ENCODE results near the gene NRF1. TPM values are rescaled to one million over a fixed set of nuclear protein-coding genes. Genes with fewer than 3 reads are reported as not detected.

NRF1 gene
- total RNA-seq, 1 donor from 2014 or later = 3.1 TPM

DNA sequence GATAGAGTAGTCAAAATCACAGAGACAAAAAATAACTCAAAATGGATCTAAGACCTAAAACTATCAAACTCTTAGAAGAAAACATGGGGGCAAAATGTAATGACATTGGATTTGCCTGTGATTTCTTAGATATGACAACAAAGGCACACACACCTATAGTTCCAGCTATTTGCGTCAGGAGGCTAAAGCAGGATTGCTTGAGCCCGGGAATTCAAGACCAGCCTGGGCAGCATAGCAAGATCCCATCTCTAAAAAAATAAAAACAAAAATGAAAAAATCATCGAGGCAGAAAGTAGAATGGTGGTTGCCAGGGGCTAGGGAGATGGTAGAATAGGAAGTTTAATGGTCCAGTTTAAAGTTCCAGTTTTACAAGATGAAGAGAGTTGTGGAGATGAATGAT is 113.3 kb downstream of the NRF1 start:
- no peaks in the 10 kb centered on the region for H3K27me3 ChIP-seq
- H3K4me3 ChIP-seq = no peak overlapping the region
- no peak for DNase-seq (ENCODE audit: low spot score in 2 of 2)
- H3K9me3 ChIP-seq = no peaks in the 10 kb centered on the region
- no peaks in the 10 kb centered on the region for H3K4me1 ChIP-seq
- no peak overlapping the region for H3K27ac ChIP-seq
- peaks cover 17 to 63% of the 10 kb centered on the region in 2 donors for H3K36me3 ChIP-seq
- intact Hi-C loops (cut with DNase I) = no loop called here
- TF ChIP-seq, protein P1, sequence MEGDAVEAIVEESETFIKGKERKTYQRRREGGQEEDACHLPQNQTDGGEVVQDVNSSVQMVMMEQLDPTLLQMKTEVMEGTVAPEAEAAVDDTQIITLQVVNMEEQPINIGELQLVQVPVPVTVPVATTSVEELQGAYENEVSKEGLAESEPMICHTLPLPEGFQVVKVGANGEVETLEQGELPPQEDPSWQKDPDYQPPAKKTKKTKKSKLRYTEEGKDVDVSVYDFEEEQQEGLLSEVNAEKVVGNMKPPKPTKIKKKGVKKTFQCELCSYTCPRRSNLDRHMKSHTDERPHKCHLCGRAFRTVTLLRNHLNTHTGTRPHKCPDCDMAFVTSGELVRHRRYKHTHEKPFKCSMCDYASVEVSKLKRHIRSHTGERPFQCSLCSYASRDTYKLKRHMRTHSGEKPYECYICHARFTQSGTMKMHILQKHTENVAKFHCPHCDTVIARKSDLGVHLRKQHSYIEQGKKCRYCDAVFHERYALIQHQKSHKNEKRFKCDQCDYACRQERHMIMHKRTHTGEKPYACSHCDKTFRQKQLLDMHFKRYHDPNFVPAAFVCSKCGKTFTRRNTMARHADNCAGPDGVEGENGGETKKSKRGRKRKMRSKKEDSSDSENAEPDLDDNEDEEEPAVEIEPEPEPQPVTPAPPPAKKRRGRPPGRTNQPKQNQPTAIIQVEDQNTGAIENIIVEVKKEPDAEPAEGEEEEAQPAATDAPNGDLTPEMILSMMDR (IDR thresholded peaks at IDR 0.05) = no peak

- intact Hi-C loops (cut with DNase I) = no loop called here
- H3K27me3 ChIP-seq = no peaks in the 10 kb centered on the region
- H3K4me1 ChIP-seq = no peaks in the 10 kb centered on the region
- no peaks in the 10 kb centered on the region for H3K9me3 ChIP-seq
- peaks cover 34 to 79% of the 10 kb centered on the region in 2 donors for H3K36me3 ChIP-seq
- DNase-seq (ENCODE audit: low spot score in 2 of 2) = no peak
- TF ChIP-seq, protein P1 (IDR thresholded peaks at IDR 0.05) = no peak
- H3K27ac ChIP-seq = no peak overlapping the region
- H3K4me3 ChIP-seq = no peak overlapping the region
These were observed 117.5 kb downstream of the NRF1 start for GRCh38 chr7:129728875-129729467.

GRCh38 chr7:129729511-129729910 is 118.0 kb downstream of the NRF1 start:
- no peak overlapping the region for H3K4me3 ChIP-seq
- H3K4me1 ChIP-seq = no peaks in the 10 kb centered on the region
- H3K27ac ChIP-seq = no peak overlapping the region
- TF ChIP-seq, protein P1 (IDR thresholded peaks at IDR 0.05) = no peak
- peaks cover 37 to 79% of the 10 kb centered on the region in 2 donors for H3K36me3 ChIP-seq
- DNase-seq (ENCODE audit: low spot score in 2 of 2) = no peak
- H3K9me3 ChIP-seq = no peaks in the 10 kb centered on the region
- H3K27me3 ChIP-seq = no peaks in the 10 kb centered on the region
- intact Hi-C loops (cut with DNase I) = no loop called here

DNA sequence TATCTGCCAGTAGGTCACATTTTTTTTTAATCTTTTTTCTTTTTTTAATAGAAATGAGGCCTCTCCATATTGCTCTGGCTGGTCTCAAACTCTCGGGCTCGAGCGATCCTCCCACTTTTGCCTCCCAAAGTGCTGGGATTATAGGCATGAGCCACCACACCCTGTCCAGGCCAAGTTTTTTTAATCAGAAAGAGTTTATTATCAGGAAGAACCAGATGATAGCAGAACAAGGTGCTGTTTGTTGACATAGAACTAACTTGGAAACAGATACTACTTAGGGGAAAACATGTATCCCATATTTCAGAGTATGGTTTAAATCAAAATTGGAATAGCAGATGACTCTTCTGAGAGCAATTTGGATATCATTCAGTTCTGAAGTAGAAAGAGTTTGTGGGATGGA is 118.6 kb downstream of the NRF1 start:
- no peak overlapping the region for H3K27ac ChIP-seq
- H3K4me1 ChIP-seq = no peaks in the 10 kb centered on the region
- intact Hi-C loops (cut with DNase I) = loop anchor here (10.0 kb wide), 1 partner anchor 285 kb away; no protein-coding TSS in a partner anchor
- H3K9me3 ChIP-seq = no peaks in the 10 kb centered on the region
- TF ChIP-seq, protein P1 (IDR thresholded peaks at IDR 0.05) = no peak
- no peak overlapping the region for H3K4me3 ChIP-seq
- DNase-seq (ENCODE audit: low spot score in 2 of 2) = no peak
- H3K36me3 ChIP-seq = peaks cover 38 to 78% of the 10 kb centered on the region in 2 donors
- H3K27me3 ChIP-seq = no peaks in the 10 kb centered on the region

DNA sequence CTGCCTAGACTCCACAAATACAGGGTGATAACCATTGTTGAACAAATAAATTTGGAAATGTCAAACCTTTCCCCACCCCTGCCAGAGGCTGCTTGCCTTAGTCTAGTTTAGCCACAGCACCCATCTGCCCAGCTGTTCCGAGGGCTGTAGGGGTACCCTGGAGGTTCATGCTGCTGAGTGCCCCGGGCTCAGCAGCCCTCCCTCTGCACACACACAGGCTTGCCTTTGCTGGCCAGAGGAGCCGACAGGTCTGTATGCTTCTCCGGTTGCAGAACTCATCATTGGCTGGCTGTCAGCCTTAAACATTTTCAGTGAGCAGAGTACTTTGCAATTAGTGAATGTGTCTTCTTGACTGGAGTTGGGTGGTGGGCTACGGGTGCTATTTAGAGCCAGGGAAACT is 122.9 kb downstream of the NRF1 start:
- no peak overlapping the region for H3K27ac ChIP-seq
- H3K4me3 ChIP-seq = no peak overlapping the region
- peaks cover 37 to 53% of the 10 kb centered on the region in 2 donors for H3K36me3 ChIP-seq
- H3K9me3 ChIP-seq = no peaks in the 10 kb centered on the region
- TF ChIP-seq, protein P1 (IDR thresholded peaks at IDR 0.05) = no peak
- no peaks in the 10 kb centered on the region for H3K4me1 ChIP-seq
- H3K27me3 ChIP-seq = no peaks in the 10 kb centered on the region
- intact Hi-C loops (cut with DNase I) = loop anchor here (10.0 kb wide), 1 partner anchor 280 kb away; no protein-coding TSS in a partner anchor
- DNase-seq (ENCODE audit: low spot score in 2 of 2) = no peak
